Measurements from ENCODE around the gene CA11.

- TF ChIP-seq POLR2AphosphoS5 (IDR thresholded peaks at IDR 0.05; ENCODE audit: low read depth, low read length) (no peak), CTCF (IDR thresholded peaks at IDR 0.05) (no peak)
Observed at GRCh38 chr19:48616491-48617056, 29.4 kb downstream of the CA11 start.
